Measurements from ENCODE around the gene MBL2.

Gene MBL2

DNA sequence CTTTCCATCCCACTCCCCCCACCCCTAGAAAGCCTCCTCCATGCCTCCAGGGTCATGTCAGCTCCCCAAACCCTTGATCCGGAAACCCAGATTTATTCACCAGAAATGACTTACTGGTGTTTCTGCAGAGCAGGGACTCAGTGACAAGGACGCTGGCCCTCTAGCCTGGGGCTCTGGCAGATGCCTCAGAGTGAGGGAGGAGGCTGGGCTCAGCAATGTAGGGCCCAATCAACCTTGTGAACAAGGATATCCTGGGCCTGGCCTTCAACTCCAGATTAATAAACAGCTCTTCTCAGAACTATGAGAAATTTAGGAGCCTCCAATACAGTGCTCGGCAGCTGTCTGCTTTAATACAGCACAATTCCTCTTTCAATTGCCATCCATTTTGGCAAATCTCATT is at the start of gene MBL2:
Gene MBL2, minus strand, starts transcription at position 162 of the 400 bp plus-strand sequence. CDS start 1,149 bp downstream, outside the sequence.
- DNase-seq = no peak

DNA sequence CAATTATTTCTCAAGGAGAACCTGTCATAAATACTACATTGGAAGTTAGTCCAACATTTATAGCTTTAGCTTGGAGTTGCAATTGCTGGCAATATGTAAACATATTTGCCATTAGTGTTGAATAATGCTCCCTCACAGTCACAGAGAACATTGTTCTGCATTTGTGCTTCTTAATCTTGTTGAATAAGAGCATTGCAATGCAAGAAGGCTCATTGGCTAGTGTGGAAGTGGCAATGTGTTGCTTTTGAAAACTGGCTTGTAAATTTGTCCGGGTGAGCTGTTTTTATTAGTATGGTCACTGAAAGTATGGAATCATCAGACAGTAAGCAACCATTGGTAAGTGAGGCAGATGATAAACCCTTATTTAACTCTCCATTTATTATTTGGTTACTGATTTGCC is 47.7 kb upstream of the MBL2 start:
- DNase-seq = no peak

DNA sequence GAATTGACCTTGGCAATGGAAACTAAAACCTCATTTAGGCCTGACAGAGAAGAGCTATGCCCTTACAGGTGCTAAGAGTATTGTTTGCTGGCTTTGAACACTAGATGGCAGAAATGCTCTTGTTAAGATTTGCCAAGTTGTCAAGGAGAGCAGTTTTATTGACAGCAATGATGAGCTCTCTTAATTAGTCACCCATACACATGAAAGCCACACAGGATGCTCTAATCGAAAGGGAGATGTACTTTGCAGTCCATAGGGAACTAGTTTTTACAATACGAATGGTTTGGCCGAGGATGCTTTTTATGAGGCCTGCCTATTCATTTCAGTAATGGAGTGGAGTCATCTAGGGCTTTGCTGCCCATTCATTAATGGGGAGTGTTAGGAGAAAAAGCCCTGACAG is 45.4 kb upstream of the MBL2 start:
- DNase-seq = no peak

DNA sequence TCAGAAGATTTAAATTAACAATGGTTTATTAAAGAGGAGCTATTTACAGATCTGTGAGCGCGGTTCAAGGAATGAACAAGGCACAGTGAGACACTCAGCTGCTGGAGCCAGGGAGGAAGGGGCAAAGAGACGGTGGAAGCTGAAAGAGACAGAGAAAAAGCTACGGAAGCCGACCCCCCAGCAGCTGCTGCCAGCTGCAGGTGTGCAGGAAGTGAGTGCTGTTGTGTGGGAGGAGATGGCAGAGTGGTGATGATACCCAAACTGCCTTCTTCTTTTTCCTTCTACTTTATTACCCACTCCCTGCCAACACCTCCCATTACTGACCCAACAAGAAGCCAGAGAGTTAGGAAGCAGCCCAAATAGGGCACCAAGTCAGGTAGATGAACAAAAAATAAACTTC is 41.9 kb upstream of the MBL2 start:
- no peak for DNase-seq

DNA sequence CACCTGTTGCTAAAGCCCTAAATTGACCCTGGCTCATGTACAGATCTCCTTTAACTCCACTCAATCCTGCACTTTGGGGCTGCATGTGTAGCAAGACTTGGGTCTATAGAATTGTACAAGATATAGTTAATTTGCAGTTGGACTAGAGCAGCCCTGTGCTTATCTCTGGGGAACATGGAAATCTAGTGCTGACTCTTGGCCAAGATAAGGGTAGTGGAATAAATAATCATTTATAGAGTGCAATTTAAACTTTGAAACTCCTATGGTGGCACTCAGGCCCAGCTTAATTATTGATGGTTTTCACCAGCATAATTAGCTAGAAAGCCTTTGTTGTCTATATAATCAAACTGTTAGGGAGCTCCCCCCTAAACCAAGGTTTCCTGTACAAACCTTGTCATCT is 39.2 kb upstream of the MBL2 start:
- no peak for DNase-seq

DNA sequence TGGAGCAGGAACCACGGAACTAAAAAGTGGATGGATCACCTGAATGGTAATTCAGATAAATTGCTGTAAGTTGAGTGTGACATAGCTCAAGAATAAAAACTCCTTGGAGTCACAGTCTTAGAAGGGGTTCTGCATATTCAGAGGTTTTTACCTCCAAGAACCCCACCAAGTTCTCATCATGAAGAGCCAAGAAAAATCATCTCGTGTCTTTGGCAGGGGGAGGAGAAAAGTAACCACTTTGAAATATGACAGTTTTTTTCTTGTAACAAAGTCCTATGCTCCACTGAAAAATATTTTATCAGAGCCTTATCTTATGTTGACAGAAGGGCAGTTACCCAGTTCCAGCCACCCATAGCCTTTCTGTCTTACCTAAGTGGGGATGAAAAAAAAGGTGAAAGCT is 38.2 kb upstream of the MBL2 start:
- DNase-seq = no peak

DNA sequence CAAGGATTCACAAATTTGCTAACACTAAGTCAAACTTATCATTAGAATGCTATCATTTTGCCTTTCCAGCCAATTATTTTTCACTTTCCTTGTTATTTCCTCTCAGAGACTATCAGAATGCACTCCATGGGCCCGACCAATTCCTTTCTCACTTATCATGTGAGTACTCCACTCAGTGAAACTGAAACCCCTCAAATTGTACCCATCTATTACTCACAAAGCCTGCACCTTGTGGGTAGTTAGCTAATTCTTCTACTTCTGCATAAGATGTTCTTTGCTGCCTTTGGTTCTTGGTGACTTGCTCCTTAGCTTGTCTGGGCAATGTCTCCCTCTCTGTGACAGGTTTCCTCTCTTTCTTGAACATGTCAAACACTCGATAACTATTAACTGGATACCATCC is 35.2 kb upstream of the MBL2 start:
- DNase-seq = no peak

DNA sequence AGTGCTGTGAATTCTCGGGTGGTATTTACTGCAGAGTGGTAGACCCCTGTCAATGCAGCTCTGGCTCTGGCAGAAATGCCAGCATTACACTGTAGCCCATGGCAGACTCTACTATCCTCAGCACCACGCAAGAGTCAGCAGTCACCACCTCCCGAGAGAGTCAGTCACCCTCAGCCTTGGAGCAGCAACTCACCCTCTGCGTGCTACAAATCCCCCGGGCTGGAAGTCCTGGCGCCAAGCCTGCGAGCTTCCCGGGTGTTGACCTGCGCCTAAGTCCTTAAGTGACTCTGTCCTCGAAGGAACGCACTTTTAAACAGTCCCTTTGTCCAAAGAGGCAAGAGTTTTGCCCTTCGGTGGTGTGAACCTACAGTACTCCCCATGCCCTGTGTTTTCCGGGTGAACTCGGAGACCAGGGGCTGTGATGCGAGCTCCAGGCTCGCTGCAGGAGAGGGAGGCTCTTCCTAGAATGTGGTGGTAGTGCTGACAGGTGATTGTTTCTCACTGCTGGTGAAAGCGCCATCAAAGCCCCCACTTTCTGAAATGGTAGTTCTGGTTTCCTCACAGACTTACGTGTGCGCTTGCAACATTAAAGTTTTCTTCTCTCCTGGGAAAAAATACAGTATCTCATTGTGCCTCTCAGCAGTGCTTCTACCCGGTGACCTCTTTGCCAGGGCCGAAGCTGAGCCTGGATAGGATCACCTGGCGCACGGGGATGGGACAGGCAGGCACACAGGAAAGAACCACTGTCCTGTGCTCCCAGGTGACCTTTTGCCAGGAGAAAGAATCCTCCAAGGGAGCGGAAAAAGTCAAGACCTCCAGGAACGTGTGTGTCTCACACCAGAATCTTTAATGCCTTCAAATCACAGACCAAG is 33.1 kb upstream of the MBL2 start:
- no peak for DNase-seq

DNA sequence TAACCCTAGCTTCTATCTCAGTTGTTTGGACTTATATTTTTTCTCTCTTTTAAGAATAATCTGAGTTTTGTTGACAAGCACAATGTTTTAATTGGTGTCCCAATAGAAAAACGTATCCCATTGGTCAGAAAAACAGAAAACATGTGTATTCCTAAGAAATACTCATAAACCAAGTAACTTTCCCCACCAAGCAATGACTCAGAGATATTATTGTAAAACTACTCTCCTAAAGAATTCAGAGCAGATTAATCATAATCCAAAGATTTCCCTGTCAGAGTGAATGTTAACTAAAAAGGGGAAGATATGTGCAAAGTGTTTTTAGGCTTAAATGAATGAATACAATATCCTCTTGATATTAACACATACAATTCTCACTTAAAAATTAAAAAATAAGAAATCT is 29.4 kb upstream of the MBL2 start:
- no peak for DNase-seq

DNA sequence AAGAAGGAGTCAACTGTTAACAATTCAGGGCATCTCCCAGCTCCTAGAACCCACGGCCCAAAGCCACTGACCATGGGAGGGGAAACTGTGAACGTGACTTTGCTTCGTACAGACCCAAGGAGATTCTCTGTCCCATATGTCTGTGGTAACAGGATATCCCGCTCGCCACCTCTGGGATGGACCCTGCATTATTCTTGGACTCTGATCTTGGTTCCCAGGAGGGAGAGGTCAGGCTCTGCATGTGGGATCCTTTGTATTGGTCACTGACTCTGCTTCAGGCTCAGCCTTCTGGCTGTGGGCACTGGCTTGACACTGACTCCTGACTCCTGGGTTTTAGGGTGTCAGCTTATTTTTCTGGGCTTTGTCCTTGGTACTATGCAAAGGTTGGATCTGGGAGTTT is 13.5 kb upstream of the MBL2 start:
- no peak for DNase-seq

DNA sequence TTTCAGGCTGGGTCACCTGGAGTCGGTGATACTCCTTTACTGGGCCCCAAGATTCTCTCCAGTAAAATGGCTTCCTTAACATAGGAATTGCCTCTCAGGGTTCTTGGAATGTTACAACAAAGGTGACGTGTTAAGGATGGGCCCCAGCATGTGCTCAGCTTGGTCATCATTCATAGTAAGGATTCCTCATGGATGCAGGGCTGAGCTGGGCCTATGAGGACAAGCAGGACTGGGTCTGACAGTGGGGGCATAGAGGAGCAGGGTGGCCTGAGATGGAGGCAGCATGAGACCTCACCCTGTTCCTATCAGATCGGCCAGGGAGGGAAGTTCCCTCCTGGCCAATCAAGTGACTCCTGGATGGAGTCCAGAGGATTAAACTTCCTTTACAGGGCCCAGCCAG is 12.8 kb upstream of the MBL2 start:
- no peak for DNase-seq

DNA sequence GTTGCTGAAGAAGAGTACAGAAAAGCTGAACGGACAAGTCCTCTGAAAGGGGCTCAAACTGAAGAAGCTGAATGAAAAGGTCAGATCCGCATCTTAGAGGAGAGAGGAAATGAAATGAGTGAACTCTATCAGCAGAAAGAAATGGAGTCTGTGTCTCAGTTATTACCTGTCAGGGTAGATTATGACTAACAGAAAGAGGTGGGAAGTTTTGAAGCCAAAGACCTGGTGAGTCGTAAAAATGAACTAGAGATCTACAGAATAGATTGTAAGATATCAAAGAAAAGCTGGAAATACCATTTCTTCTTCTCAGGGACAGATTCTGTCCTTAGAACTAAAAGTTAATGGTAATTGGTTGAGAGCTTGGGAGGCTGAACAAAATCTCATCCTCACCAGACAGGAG is 11.1 kb upstream of the MBL2 start:
- DNase-seq = no peak

DNA sequence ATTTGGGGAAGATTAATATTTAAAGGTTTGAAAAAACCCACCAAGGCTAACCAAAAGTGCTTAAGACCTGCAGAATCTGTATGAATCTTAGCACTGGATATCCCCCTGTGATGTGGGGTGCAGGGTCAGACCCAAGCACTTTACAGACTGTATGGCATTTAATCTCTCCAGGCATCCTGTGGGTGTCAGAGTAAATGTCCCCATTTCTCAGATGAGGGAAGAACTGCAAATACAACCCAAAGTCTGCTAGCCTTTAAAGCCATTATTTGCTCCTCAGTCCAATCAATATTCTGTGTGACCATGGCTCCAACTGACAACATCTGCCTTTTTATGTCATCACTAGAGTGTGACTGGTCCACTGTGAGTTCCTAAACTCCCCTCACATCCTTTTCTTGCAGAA is 10.0 kb upstream of the MBL2 start:
- no peak for DNase-seq

DNA sequence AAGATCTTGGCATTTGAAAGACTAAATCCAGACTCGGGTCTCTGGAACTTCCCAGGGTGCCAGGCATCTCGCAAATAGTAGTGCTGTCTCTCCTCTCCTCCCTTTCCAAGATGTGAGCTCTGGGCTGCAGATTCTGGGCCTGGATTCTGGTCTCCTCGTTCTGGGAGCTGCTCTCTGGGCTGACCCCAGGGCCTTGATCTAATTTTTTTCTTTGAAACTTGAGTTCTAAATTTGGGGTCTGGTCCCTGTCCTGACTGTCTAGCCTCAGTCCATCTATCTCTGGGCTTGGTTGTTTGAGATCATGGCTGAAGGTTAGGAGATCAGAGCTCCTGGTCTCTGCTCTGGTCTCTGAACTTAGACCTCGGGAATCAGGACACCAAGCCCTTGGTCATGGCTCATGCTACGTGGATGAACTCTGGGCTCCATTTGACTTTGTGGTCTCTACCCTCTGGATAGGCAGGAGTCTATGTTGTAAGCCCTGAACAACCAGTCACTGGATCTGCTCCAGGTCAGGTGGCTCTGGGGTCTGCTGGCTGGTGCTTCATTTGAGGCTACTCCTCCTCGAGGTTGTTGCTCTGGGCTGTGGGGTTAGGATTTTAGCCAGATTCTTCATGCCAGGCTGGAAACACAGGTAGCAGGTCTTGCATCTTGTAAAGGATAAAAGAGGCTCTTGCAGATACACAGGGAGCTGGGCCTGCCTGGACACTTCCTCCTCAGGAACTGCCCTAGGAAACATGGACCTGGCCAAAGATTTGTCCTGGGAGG is 8.0 kb upstream of the MBL2 start:
- DNase-seq = no peak

DNA sequence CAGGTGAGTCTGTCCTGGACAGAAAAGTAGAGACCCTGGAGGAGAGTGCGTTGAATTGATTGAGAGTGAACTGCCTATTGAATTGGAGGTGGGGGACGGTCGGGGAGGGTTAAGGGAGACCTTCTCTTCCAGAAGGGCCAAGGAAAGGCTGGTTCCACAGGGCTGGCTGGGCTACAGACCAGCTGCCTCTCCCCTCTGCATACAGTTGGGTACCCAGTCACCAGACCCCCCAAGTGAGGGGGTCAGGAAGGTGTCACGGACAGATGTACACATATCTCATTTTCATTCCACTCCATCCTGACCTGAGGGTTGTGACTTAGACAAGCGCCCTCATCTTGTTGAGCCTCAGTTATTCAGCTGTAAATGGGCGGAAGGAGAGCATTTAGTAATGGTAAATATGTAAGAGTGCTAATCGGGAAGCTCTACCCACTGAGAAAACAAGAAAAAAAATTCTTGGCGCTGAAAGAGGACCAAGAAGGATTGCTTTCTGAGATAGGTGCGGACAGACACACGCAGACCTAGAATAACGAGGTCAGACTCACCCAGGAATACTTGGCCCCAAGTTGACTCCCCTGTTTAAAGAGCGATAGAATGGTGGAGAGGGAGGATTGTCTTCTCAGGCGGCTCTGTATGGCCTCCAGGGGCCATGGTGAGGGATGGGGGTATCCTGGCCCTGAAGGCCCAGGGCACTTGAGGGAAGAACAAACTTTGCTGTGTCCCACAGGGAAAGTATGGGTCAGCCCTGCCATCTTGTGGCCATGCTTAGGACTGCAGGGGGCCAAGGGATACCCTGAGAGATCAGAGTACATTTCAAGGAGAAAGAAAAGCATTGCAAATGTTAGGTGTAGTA is 7.2 kb upstream of the MBL2 start:
- DNase-seq = no peak

DNA sequence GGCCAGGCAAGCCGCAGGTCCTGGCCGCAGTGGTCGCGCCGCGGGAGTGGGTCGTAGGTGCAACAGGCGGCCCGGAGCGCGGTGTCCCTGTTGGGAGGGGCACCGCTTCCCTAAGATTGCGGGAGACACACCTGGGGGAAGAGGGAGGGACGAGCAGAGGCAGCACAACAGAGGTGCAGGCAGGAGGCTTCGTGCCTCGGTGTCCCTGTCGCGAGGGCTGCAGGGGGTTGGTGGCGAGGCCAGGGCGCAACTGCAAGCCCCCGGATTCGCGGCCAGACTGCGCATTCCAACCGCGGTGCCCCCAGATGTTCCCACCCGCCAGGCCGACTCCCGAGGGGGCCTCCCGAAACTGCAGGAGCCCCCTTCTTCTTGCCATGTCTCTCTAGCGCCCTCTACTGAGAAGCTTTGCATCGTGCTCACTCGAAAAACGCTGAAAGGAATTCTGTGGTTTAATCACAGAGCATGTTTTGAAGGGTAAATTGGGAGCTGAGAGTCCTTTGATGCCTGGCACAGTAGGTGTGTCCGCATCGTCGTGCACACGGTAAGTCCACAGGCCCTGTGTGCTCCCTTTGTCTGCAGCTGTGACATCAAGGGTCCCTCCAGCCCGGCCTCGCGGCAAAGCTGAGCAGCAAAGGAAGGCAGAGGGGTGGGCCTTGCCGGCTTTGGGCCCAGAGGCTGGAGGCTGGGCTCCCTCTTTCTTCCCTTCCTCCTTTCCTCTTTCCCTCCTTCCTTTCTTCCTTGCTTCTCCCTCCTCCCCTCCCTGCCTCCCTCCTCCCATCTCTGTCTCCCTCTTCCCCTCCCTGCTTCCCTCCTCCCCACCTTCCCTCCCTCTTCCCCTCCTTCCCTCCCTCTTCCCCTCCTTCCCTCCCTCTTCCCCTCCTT is 6.2 kb upstream of the MBL2 start:
- DNase-seq = no peak

DNA sequence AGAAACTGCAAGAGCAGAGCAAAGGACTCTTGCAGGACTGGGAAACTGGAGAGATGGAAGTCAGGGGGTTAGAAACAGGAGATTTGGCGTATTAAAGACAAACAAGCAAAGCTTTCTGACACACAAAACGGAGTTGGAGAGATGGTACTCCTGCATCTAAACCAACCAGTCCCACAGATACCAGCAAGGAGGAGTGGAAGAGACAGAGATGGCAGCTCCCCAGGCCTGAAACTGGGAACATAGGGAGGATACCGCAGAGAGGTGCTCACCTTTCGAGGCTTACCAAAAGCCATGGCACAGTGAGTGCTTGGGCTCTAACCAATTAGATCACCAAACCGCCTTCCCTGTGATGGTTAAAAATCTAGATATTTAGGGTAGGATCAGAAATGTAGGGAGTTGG is 4.8 kb upstream of the MBL2 start:
- DNase-seq = no peak

DNA sequence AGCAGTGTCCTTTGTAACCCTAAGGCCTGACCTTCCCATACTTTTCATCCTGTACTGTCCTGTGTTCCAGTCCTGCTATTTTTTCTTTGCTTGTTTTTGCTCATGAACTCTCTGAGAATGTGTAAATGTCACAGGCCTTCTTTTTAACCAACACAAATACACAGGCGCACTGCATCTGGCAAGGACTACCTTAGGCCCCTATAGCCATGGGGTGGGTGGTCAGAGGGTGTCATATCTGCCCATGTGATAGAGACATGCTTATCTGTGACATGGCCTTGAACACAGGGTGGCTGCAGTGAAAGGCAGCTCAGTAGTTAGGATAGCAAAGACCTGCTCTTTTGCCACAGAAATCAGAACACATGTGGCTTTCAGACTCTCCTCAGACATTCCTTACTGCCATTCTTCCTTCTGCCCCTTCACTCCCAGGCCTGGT is 3.9 kb upstream of the MBL2 start:
- no peak for DNase-seq

DNA sequence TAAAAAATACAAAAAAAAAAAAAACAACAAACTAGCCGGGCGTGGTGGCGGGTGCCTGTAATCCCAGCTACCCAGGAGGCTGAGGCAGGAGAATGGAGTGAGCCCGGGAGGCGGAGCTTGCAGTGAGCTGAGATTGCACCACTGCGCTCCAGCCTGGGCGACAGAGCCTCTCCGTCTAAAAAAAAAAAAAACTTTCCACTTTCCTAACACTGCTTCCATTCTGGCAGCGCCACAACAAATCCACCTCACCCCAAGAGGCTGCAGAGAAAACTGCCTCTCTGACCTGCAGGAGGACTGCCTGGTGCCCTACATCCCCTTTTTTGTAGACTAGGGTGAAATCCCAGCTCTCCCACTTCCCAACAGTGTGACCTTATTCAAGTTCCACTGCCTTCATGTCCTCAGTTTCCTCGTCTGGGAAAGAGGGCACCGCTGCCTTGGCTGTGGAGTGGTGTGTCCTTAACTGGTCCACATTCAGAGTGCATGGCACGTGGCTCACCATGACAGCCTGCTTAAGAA is 2.6 kb upstream of the MBL2 start:
- DNase-seq = no peak

DNA sequence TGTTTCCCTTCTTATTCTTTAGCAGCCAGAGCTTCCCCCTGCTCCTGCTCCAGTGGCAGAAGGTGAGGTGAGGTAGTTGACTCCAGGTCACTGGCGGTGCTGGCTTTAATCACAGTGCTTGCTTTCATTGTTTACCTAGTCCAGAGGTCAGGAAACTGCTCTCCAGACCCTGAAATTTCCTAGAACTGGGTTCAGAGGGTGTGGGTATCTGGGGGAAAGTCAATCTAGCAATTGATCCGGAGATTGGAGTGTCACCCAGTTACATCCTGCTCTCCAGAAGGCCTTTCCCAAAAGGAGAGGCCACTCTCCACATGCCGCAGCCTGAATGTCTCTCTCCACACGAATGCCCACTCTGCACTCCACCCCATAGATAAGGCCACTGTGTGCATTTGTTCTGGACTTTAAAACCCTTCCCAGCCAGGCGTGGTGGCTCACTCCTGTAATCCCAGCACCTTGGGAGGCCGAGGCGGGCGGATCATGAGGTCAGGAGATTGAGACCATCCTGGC is 2.1 kb upstream of the MBL2 start:
- DNase-seq = no peak

DNA sequence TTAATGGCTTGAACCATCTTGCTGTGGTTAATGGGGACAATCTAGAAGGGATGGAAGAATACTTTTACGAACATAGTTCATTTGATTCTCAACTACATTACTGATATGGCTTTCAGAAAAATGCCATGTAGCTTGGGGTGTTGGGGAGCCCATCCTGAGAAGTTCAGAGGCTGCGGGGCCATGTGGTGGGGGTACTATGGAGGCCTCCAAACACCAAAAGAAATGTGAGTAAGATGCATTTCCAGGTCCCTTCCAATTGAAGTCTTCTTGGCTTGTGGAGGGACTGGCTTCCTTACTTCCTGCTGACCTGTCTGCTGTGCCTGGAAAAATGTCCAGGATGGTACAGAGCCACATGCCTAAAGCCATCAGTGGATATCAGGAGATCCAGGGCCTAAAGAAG is 1.6 kb upstream of the MBL2 start:
- DNase-seq = no peak

All from activated T-cell treated with anti-CD3 and anti-CD28 coated beads, Interleukin-2, amount 50 U/mL, for 1 hour (primary cell).